B cell (primary cell): ENCODE measurements around the gene STAC3. TPM values are rescaled to one million over a fixed set of nuclear protein-coding genes. Genes with fewer than 3 reads are reported as not detected.

Source experiments
- ATAC-seq: fragments of 200-7000 bp; cut with Tn5 transposase; one replicate; pipeline ENCODE4 v1.10.0; 2021; ENCODE audit warnings: low read depth, mild to moderate bottlenecking, moderate number of reproducible peaks, moderate library complexity
- CTCF ChIA-PET: fragments of 350-600 bp; sonication (Branson Sonifier 250); formaldehyde crosslinking; loops from one replicate; lab custom pipeline; 2021; ENCODE audit warnings: antibody characterized with exemption, inconsistent platforms; lab: Charles Lee
- POLR2A ChIA-PET: fragments of 350-600 bp; sonication (Branson Sonifier 250); formaldehyde crosslinking; loops from one replicate; lab custom pipeline; 2021; ENCODE audit warnings: antibody characterized with exemption; lab: Charles Lee
- DNase-seq: peaks from one replicate; pipeline ENCODE4 v3.0.0; 2013
- H2AFZ ChIP-seq: 2 replicates; pipeline ENCODE4 v1.6.1; 2012; ENCODE audit warnings: mild to moderate bottlenecking, low read depth, low read length; ENCODE audit not compliant: insufficient read depth, poor library complexity, severe bottlenecking
- H3K27ac ChIP-seq, 2 donors: 1 replicate in 1 of 2; 2 replicates in 1 of 2; pipeline ENCODE4 v1.5.1; 2012 to 2013; ENCODE audit warnings: low read length in 2 of 2, mild to moderate bottlenecking in 2 of 2, moderate library complexity in 1 of 2
- H3K27me3 ChIP-seq, 4 experiments: fragments of 200-600 bp in 1 of 4; sonication (generic) in 1 of 4; replicated peaks in 1 of 4; 1 replicate in 2 of 4; 2 replicates in 2 of 4; pipeline versions ENCODE4 v1.6.1 to v1.7.0; 2013 to 2016; ENCODE audit warnings: low read length in 3 of 4, mild to moderate bottlenecking in 2 of 4, mixed read lengths in 1 of 4, moderate library complexity in 1 of 4; ENCODE audit not compliant: insufficient read depth in 4 of 4, control insufficient read depth in 3 of 4; ENCODE audit errors: control extremely low read depth in 1 of 4
- H3K36me3 ChIP-seq, 2 experiments: replicated peaks in 1 of 2; 1 replicate in 1 of 2; 2 replicates in 1 of 2; pipeline versions ENCODE4 v1.6.1 to v1.7.1; 2013; ENCODE audit warnings: low read length in 1 of 2; ENCODE audit not compliant: insufficient read depth in 2 of 2, control insufficient read depth in 1 of 2; ENCODE audit errors: control extremely low read depth in 1 of 2, extremely low read depth in 1 of 2
- H3K4me1 ChIP-seq, 2 donors: fragments of 200-600 bp in 1 of 2; sonication (generic) in 1 of 2; 1 replicate in 1 of 2; 2 replicates in 1 of 2; pipeline versions ENCODE4 v1.5.1 to v1.6.1; 2013 to 2017; ENCODE audit warnings: low read length in 2 of 2; ENCODE audit not compliant: control insufficient read depth in 2 of 2, insufficient read depth in 2 of 2
- H3K4me2 ChIP-seq: replicated peaks from 2 replicates; pipeline ENCODE3; 2012; ENCODE audit warnings: mild to moderate bottlenecking, low read depth, low read length; ENCODE audit not compliant: poor library complexity, severe bottlenecking
- H3K4me3 ChIP-seq, 5 experiments: fragments of 200-600 bp in 1 of 5; sonication (generic) in 1 of 5; 1 replicate in 3 of 5; 2 replicates in 2 of 5; pipeline versions ENCODE4 v1.5.1 to v1.7.0; 2011 to 2016; ENCODE audit warnings: low read length in 4 of 5, mild to moderate bottlenecking in 4 of 5, low read depth in 2 of 5, control low read depth in 1 of 5, moderate library complexity in 1 of 5; ENCODE audit not compliant: insufficient read depth in 1 of 5; ENCODE audit errors: control extremely low read depth in 1 of 5, extremely low read depth in 1 of 5
- H3K79me2 ChIP-seq: fragments of 200-600 bp; sonication (generic); one replicate; pipeline ENCODE4 v1.6.0; 2016; ENCODE audit warnings: low read length; ENCODE audit not compliant: control insufficient read depth, insufficient read depth
- H3K9ac ChIP-seq: fragments of 200-600 bp; sonication (generic); 2 replicates; pipeline ENCODE4 v1.6.1; 2017; ENCODE audit warnings: mild to moderate bottlenecking, low read length, moderate library complexity
- H3K9me3 ChIP-seq, 3 donors: one replicate each; pipeline versions ENCODE4 v1.6.1 to v1.7.1; 2013; ENCODE audit warnings: low read length in 2 of 3; ENCODE audit not compliant: control insufficient read depth in 2 of 3, insufficient read depth in 1 of 3; ENCODE audit errors: control extremely low read depth in 1 of 3
- H4K20me1 ChIP-seq: 2 replicates; pipeline ENCODE4 v1.6.0; 2012; ENCODE audit warnings: mild to moderate bottlenecking, low read length; ENCODE audit not compliant: insufficient read depth, control insufficient read depth, poor library complexity, severe bottlenecking
- H3K27ac Mint-ChIP-seq: one replicate; pipeline ENCODE4 v1.8.0; 2021; ENCODE audit warnings: mixed read lengths
- H3K27me3 Mint-ChIP-seq: one replicate; pipeline ENCODE4 v1.8.0; 2021; ENCODE audit warnings: mixed read lengths
- H3K4me1 Mint-ChIP-seq: one replicate; pipeline ENCODE4 v1.8.0; 2021; ENCODE audit warnings: mixed read lengths
- H3K4me3 Mint-ChIP-seq: one replicate; pipeline ENCODE4 v1.8.0; 2021; ENCODE audit warnings: mixed read lengths
- H3K9me3 Mint-ChIP-seq: one replicate; pipeline ENCODE4 v1.8.0; 2022; ENCODE audit warnings: mixed read lengths; ENCODE audit not compliant: insufficient read depth
- CTCF ChIP-seq: fragments of 200-600 bp; IDR thresholded peaks from one replicate; pipeline ENCODE4 v1.8.0; 2022; ENCODE audit warnings: antibody characterized with exemption, mild to moderate bottlenecking
- EZH2 ChIP-seq: IDR thresholded peaks from 2 replicates; pipeline ENCODE4 v1.6.1; 2012; ENCODE audit warnings: borderline replicate concordance, low read depth, mild to moderate bottlenecking, moderate library complexity, low read length; ENCODE audit not compliant: insufficient read depth, poor library complexity, severe bottlenecking
- WGBS: methylation state at CpG from one replicate; pipeline ENCODE4 v1.1.5; 2013; ENCODE audit warnings: missing lambda C conversion rate; ENCODE audit not compliant: insufficient coverage; 5-methylcytosine and 5-hydroxymethylcytosine counted together
- intact Hi-C: fragments of 100-400 bp; cut with micrococcal nuclease; formaldehyde crosslinking; loops from one replicate; pipeline ENCODE4 v1.10.0; 2022
- polyA plus RNA-seq: library from polyadenylated mRNA; depleted of rRNA; stranded (reverse); fragments of >200 nt; gene quantifications from 2 replicates; pipeline ENCODE4 v1.2.3, GENCODE V29; 2012
- total RNA-seq, 2 donors: library from RNA; stranded (reverse); fragments of 120-200 nt in 1 of 2; gene quantifications; 1 replicate in 1 of 2; 2 replicates in 1 of 2; pipeline versions ENCODE4 v1.2.3 to v1.2.4, GENCODE V29; 2013 to 2022

The STAC3 gene
- total and polyA plus RNA-seq, 2 donors (not counting 1 experiment from before 2014, with no cell fraction given) = 4.5 to 6.2 TPM

- no peak overlapping the region for H3K4me3 Mint-ChIP-seq
- H3K9me3 Mint-ChIP-seq = no peaks in the 10 kb centered on the region
- no peaks in the 10 kb centered on the region for H3K79me2 ChIP-seq
- intact Hi-C loops = no loop called here
- no peak overlapping the region for H3K9ac ChIP-seq
- no peaks in the 10 kb centered on the region for H3K36me3 ChIP-seq
- H3K4me1 ChIP-seq = peaks cover 0 to 2% of the 10 kb centered on the region in 2 donors
- H2AFZ ChIP-seq = no peak overlapping the region
- H3K4me1 Mint-ChIP-seq = peaks cover 3% of the 10 kb centered on the region
- no peak overlapping the region for H3K4me3 ChIP-seq
- TF ChIP-seq CTCF = no peak
- no peak for TF ChIP-seq EZH2
- H3K27ac Mint-ChIP-seq = no peak overlapping the region
- H3K27me3 ChIP-seq = peaks cover 0 to 9% (median 0%) of the 10 kb centered on the region in 4 experiments
- no peaks in the 10 kb centered on the region for H3K9me3 ChIP-seq
- no peak overlapping the region for H3K27ac ChIP-seq
- no peaks in the 10 kb centered on the region for H3K27me3 Mint-ChIP-seq
- DNase-seq (no peak), ATAC-seq (no peak)
- ChIA-PET CTCF (interaction anchor here (0.8 to 1.9 kb wide), 3 partner anchors 34 to 37 kb away, joined by 4 to 9 read pairs (median 4); no protein-coding TSS in a partner anchor), POLR2A (interaction anchor here (0.7 kb wide), 1 partner anchor 1497 kb away, joined by 3 read pairs; no protein-coding TSS in a partner anchor)
- H4K20me1 ChIP-seq = no peaks in the 10 kb centered on the region
- H3K4me2 ChIP-seq = no peak overlapping the region
- 86% methylated on average over 27 of the region's 29 CpGs for WGBS
These were observed 43.0 kb downstream of the STAC3 start for GRCh38 chr12:57207731-57208630.

GRCh38 chr12:57205931-57206330, 45.1 kb downstream of the STAC3 start:
- Mint-ChIP-seq H3K9me3 (no peaks in the 10 kb centered on the region), H3K27ac (no peak overlapping the region), H3K4me1 (no peaks in the 10 kb centered on the region), H3K4me3 (no peak overlapping the region), H3K27me3 (no peaks in the 10 kb centered on the region)
- H3K27me3 ChIP-seq = no peaks in the 10 kb centered on the region
- no peak overlapping the region for H3K9ac ChIP-seq
- ChIA-PET CTCF (interaction anchor here (1.1 kb wide), 1 partner anchor 33 kb away, joined by 3 read pairs; no protein-coding TSS in a partner anchor), POLR2A (no interaction called here)
- no peaks in the 10 kb centered on the region for H4K20me1 ChIP-seq
- TF ChIP-seq EZH2 (no peak), CTCF (no peak)
- intact Hi-C loops = no loop called here
- H3K79me2 ChIP-seq = no peaks in the 10 kb centered on the region
- H3K36me3 ChIP-seq = no peaks in the 10 kb centered on the region
- no peak overlapping the region for H3K4me2 ChIP-seq
- no peak overlapping the region for H3K4me3 ChIP-seq
- DNase-seq (no peak), ATAC-seq (no peak)
- H3K27ac ChIP-seq = no peak overlapping the region
- 84% methylated on average over 7 of the region's 7 CpGs for WGBS
- no peak overlapping the region for H2AFZ ChIP-seq
- no peaks in the 10 kb centered on the region for H3K9me3 ChIP-seq
- no peaks in the 10 kb centered on the region for H3K4me1 ChIP-seq
